GM21528 (cell line): ENCODE results near the gene PSME3.
"Not testable (repeated sequence)": the region's sequence is repeated elsewhere in the genome, so short reads cannot be mapped to it uniquely, and the experiment has no call there.

Experiments
- ATAC-seq: cut with Tn5 transposase; IDR thresholded peaks from one replicate; pipeline ENCODE4 v1.9.1; 2021; ENCODE audit warnings: mild to moderate bottlenecking, moderate library complexity; ENCODE audit not compliant: unreplicated experiment, low FRiP score

PSME3 gene

DNA sequence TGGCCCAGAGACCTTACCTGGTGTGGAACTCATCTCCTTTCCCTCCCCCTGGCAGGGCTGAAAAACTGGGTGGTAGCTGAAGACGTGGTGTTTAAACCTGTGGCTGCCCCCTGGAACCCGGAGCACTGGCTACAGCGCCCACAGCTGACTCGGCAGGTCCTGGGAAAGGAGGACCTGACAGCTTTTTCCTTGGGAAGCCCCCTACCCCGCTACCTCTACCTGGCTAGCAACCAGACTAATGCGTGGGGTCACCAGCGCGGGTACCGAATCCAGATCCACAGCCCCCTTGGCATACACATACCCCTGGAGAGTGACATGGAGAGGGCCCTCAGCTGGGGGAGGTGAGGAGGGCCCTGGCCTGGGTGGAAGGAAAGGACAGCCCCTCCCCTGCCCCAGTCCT is 15.8 kb downstream of the PSME3 start:
- no peak for ATAC-seq

GRCh38 chr17:42849451-42850181 is 16.4 kb downstream of the PSME3 start:
- no peak for ATAC-seq

DNA sequence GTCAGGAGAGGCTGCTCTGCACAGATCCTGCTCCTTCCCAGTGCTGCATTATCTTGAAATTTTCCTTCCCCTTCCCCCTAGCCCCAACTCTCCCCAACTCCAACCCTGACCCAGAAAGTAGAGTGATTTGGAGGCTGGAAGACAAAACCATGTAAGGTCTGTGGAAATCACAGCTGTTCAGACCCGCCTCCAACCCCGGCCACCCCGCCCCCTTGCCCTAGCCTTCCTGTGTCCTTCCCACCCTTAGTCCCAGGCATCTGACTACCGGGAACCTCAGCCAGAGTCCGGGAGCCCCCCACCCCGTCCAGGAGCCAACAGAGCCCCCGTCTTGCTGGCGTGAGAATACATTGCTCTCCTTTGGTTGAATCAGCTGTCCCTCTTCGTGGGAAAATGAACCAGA is 17.8 kb downstream of the PSME3 start, which contains the start of gene AOC3:
Gene AOC3, plus strand, starts transcription at position 246 of the 400 bp plus-strand sequence. Its CDS starts 145 bp downstream, at position 391.
- no peak for ATAC-seq

GRCh38 chr17:42851371-42852240 is 18.4 kb downstream of the PSME3 start:
- not testable (repeated sequence) for ATAC-seq

GRCh38 chr17:42852351-42852750 is 19.2 kb downstream of the PSME3 start:
- no peak for ATAC-seq

DNA sequence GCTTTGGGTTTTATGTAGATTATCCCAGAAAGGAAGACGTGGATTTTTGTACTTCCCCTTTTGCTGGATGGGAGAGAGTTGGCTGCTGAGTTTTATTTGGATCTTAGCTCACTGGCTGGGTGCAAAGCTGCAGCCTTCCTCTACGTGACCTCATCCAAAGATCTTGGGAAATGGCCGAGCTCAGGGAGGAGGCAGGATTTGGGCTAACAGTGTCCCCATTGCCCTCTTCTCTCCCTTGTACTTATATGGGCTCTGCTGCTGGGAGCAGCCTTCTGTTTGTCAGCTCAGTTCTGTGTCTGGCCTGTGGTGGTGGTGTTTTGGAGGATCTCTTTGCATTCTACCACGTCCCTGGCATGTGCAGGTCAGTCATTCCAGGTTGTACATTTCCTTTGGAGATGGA is 19.8 kb downstream of the PSME3 start:
- ATAC-seq: no peak

- no peak for ATAC-seq
These were observed 20.4 kb downstream of the PSME3 start for GRCh38 chr17:42853597-42853967.

DNA sequence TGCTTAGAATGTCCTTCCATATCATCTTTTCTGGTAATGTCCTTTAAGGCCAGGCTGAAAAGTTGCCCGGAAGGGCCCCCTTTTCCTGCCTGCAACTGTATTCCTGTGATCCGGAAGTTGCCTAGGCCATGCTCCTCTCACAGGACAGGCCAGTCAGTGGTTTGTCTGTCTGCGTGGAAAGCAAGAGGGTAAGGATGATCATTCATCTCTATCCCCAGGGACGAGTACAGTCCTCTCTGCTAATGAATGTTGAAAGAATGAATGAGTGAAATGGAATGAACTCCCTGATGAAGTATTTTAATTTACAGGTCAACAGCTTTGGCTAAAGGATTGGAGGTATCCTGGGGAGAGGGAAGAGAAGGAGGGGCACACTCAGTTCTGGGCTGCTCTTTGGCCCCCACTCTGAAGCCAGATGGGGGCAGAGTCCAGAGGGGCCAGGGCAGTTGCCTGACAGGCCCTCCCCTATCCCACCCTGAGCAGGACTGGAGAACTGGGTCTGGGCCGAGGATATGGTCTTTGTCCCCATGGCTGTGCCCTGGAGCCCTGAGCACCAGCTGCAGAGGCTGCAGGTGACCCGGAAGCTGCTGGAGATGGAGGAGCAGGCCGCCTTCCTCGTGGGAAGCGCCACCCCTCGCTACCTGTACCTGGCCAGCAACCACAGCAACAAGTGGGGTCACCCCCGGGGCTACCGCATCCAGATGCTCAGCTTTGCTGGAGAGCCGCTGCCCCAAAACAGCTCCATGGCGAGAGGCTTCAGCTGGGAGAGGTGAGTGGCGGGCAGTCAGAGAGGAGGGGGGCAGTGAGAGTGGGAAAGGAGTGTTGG is 21.0 kb downstream of the PSME3 start:
- no peak for ATAC-seq

DNA sequence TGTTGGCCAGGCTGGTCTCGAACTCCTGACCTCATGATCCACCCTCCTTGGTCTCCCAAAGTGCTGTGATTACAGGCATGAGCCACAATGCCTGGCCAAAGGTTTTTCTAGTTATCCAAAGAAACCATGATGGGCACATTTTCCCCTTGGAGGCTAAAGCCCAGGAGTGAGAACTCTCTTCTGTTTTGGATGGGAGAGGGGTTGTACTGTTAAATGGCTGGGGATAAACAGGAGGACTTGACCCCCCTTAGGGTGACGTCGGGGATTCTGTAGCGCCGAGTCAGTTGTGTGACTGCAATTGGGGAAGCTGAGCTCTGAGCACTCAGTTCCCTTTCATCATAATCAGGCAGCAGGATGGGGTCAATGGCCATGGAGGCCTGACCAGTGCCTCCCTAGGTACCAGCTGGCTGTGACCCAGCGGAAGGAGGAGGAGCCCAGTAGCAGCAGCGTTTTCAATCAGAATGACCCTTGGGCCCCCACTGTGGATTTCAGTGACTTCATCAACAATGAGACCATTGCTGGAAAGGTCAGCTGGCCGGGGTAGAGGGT is 21.9 kb downstream of the PSME3 start:
- ATAC-seq: no peak

- ATAC-seq: not testable (repeated sequence)
These were observed 22.9 kb downstream of the PSME3 start for GRCh38 chr17:42856093-42856492.

DNA sequence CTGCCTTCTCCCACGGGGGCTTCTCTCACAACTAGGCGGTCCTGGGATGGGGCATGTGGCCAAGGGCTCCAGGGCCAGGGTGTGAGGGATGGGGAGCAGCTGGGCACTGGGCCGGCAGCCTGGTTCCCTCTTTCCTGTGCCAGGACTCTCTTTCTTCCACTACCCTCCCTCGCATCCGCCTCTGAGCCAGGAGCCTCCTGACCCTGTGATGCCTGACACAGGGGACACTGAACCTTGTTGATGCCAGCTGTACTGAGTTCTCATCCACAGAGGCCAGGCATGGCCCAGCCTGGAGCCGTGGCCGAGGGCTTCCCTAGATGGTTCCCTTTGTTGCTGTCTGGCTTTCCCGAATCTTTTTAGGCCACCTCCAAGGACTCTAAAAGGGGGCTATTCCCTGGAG is 23.3 kb downstream of the PSME3 start:
- ATAC-seq: not testable (repeated sequence)

DNA sequence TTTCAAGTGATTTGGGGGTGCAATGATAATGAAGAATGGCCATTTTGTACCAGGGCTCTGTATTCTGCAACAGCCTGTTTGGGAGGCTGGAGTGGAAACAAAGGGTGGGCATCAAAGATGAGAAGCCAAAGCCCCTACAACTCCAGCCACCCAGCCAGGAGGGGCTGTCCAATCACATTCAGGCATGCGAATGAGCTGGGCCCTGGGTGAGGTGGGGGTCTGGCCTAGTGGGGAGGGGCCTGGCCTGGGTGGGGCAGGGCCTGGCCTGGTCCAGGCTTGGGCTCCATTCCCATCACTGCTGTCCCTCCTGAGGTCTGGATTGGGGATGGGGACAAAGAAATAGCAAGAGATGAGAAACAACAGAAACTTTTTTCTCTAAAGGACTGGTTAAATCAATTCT is 24.2 kb downstream of the PSME3 start:
- ATAC-seq: no peak

- ATAC-seq: no peak
These were observed 32.5 kb downstream of the PSME3 start for GRCh38 chr17:42865638-42866094.

GRCh38 chr17:42866216-42866615 is 33.0 kb downstream of the PSME3 start:
- ATAC-seq: no peak

GRCh38 chr17:42866631-42867575 is 33.7 kb downstream of the PSME3 start:
- no peak for ATAC-seq

DNA sequence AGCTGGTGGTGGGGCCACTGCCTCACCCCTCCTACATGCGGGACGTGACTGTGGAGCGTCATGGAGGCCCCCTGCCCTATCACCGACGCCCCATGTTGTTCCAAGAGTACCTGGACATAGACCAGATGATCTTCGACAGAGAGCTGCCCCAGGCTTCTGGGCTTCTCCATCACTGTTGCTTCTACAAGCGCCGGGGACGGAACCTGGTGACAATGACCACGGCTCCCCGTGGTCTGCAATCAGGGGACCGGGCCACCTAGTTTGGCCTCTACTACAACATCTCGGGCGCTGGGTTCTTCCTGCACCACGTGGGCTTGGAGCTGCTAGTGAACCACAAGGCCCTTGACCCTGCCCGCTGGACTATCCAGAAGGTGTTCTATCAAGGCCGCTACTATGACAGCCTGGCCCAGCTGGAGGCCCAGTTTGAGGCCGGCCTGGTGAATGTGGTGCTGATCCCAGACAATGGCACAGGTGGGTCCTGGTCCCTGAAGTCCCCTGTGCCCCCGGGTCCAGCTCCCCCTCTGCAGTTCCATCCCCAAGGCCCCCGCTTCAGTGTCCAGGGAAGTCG is 34.6 kb downstream of the PSME3 start:
- ATAC-seq: not testable (repeated sequence)

- no peak for ATAC-seq
These were observed 35.1 kb downstream of the PSME3 start for GRCh38 chr17:42868338-42868737.

- ATAC-seq: no peak
These were observed 38.5 kb downstream of the PSME3 start for GRCh38 chr17:42871647-42872046.
